Measurements from ENCODE around the gene MORN5.

GRCh38 chr9:122130837-122131236, 28.9 kb upstream of the MORN5 start:
- TF ChIP-seq POLR2A (IDR thresholded peaks at IDR 0.05; ENCODE audit: low read depth, low read length): no peak
- TF ChIP-seq POLR2AphosphoS5 (IDR thresholded peaks at IDR 0.05; ENCODE audit: low read depth, low read length): no peak
- no peak for TF ChIP-seq SPI1 (IDR thresholded peaks at IDR 0.05; ENCODE audit: low read depth, low read length)
- no peak for TF ChIP-seq PAX5 (IDR thresholded peaks at IDR 0.05; ENCODE audit: insufficient read depth, low read length, severe bottlenecking)
- no peak for TF ChIP-seq TAF1 (IDR thresholded peaks at IDR 0.05; ENCODE audit: low read depth, low read length)

Measured in GM12891 (cell line).